HG03103 (cell line): ENCODE results near the gene RPS6KA5.
"Not testable (repeated sequence)": the region's sequence is repeated elsewhere in the genome, so short reads cannot be mapped to it uniquely, and the experiment has no call there.

Experiments
- ATAC-seq: cut with Tn5 transposase; IDR thresholded peaks from one replicate; pipeline ENCODE4 v1.9.1; 2021; ENCODE audit warnings: low read depth; ENCODE audit not compliant: unreplicated experiment

The RPS6KA5 gene

GRCh38 chr14:90844321-90844720, 216.1 kb downstream of the RPS6KA5 start:
- no peak for ATAC-seq

- ATAC-seq, result no peak
Observed at GRCh38 chr14:90842726-90843125, 217.7 kb downstream of the RPS6KA5 start.

DNA sequence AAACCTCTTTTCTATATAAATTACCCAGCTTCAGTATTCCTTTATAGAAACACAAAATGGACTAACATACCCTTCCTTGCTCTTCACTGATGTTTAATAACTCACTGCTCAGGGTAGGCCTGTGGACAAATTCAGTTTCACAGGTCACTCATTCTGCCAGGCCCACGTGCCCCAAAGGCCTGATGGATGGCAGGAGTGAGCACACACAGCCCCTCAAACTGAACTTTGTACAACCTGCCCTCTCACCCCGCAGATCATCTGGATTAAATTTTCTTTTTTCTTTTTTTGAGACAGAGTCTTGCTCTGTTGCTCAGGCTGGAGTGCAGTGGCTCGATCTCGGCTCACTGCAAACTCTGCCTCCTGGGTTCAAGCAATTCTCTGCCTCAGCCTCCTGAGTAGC, 219.8 kb downstream of the RPS6KA5 start:
- not testable (repeated sequence) for ATAC-seq

- ATAC-seq, result no peak
Observed at GRCh38 chr14:90839889-90840266, 220.6 kb downstream of the RPS6KA5 start.

GRCh38 chr14:90839024-90839888, 221.2 kb downstream of the RPS6KA5 start:
- ATAC-seq, result no peak

DNA sequence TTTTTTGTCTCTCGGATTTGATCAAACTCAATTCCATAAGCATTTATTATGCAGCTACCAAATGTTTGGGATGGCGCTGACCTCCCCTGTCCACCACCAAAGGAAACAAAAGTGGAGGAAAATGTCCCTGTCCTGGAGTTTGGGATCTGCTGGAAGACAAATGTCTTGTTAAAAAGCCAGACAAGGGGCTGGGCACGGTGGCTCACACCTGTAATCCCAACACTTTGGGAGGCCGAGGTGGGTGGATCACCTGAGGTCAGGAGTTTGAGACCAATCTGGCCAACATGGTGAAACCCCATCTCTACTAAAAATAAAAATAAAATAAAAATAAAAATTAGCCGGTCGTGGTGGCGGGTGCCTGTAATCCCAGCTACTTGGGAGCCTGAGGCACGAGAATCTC, 221.9 kb downstream of the RPS6KA5 start:
- ATAC-seq, result not testable (repeated sequence)

DNA sequence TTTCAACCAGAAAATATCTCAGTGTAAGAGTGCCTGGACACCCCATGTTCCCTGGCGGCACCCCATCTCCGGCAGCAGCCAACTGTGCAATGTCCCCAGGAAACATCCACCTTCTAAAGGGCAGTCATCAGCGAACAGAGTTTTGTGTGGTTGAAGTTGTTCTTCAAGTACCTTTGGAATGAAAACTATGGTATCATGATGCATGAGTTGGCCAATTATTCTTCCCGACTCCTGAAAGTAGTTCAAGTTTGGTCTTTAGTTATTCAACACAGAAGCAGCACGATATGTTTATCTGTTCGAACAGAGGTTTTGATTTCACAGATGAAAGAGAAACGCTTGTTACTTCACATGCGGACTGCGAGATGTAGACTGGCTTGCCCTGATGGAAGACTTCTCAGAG, 223.1 kb downstream of the RPS6KA5 start:
- no peak for ATAC-seq

- no peak for ATAC-seq
Observed at GRCh38 chr14:90836692-90837063, 223.8 kb downstream of the RPS6KA5 start.

GRCh38 chr14:90831821-90832220, 228.6 kb downstream of the RPS6KA5 start:
- ATAC-seq, result no peak

DNA sequence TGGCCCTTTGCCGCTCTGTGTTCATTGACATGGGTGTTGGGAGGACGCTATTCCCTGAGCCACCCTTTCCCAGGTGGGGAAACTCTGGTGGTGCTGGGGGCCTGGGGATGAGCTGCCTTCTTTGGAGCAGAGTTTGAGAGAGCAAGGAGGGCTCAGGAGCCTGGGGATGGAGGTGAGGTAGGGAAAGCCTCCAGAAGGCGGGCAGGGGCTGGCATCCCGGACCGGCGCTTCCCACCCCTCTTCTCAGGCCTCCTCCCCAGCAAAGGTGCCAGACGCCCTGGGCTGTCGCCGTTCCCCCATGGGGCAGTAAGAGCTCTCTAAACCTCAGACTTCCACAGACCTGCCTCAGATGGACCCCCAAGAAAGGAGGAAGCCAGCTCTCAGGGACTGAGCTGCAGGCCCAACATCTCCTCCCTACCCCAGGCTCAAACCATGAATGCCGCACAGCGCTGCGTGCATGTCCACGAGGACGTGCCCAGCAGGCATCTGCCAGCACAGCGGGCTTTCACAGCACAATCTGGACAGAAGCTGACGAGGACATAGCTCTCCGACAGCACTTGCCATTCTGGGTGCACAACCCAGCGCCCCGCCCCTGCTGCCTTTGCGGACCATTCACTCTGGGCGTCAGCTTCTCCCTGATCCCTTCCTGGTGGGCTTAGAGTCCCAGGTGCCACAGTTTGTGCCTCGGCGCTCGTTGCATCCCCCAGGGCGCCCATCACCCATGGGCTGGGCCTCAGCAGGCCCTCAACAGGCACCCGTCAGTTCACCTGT, 229.3 kb downstream of the RPS6KA5 start:
- no peak for ATAC-seq

GRCh38 chr14:90829677-90830076, 230.8 kb downstream of the RPS6KA5 start:
- ATAC-seq, result no peak

DNA sequence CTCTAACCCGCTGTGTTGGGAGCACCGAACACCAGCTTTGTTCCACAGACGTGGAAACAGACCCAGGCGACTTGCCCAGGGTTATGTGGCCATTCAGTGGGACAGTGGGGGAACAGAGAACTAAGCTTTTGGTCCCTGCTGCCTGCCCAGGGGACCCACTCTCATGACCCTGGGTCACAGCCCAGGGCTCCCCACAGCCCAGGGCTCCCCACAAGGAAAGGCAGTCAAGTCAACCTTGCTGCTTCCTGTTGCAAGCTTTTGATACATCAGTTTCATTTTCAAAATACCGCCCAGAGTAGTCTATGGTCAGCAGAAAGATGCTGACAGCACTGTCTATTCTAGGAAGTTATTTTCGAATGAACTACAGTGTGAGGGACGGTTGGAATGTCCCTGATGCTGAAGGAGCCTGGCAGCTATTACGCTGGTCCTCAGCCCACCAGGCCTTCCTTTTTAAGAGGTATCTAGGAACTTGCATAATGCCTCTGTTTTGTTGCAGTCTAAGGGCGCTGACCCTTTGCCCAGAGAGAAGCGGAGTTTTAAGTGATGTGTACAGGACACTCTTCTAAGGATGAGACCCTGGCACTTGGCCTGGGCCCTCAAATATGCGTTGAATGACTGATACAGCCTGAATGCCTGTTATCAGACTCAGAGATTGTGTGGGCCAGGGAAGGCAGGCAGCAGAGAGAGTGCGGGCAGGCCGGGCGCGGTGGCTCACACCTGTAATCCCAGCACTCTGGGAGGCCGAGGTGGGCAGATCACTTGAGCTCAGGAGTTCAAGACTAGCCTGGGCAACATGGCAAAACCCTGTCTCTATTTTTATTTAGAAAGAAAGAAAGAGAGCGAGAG, 231.6 kb downstream of the RPS6KA5 start:
- no peak for ATAC-seq

DNA sequence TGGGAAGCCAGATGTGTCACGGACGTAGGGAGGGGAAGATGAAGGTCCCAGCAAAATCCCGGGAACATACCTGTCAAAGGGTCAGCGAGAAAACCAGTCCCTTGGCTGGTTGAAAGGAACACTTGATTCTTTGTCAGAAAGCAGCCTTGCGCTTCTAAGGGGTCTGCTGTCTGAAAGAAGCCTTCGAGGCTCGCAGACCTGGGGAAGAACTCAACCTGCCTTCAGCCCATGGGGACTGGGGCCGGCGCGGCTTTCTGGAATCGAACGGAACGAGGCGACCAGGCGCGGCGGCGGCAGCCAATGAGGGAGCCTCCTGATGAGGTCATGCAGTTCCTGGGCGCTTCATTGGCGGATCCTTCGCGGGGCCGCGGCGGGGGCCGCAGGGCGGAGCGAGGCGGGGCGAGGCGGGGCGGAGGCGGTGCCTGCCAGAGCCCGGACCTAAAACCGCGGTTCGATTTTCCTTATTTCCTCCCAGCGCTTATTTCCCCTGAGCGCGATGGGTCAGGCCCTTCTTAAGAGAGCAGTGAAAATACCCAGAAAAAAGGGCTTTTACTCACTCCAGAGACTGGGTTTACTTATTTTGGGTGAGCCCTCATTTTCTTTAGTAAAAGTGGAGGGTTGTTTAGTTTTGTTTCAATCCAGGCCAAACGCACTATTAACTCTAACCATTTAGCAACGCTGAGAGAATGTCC, 232.4 kb downstream of the RPS6KA5 start:
- peak; percentile 96 for ATAC-seq

DNA sequence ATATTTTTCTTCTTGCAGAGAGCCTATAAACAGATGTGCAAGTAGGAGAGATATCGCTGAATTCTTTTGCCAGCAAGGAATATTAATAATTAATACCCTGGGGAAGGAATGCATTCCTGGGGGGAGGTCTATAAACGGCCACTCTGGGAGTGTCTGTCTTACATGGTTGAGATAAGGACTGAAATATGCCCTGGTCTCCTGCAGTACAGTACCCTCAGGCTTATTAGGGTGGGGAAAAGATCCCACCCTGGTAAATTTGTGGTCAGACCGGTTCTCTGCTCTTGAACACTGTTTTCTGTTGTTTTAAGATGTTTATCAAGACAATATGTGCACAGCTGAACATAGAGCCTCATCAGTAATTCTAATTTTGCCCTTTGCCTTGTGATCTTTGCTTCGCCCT, 236.9 kb downstream of the RPS6KA5 start:
- ATAC-seq, result not testable (repeated sequence)

- peak; percentile 60 for ATAC-seq
Observed at GRCh38 chr14:90820958-90821357, 239.5 kb downstream of the RPS6KA5 start.

DNA sequence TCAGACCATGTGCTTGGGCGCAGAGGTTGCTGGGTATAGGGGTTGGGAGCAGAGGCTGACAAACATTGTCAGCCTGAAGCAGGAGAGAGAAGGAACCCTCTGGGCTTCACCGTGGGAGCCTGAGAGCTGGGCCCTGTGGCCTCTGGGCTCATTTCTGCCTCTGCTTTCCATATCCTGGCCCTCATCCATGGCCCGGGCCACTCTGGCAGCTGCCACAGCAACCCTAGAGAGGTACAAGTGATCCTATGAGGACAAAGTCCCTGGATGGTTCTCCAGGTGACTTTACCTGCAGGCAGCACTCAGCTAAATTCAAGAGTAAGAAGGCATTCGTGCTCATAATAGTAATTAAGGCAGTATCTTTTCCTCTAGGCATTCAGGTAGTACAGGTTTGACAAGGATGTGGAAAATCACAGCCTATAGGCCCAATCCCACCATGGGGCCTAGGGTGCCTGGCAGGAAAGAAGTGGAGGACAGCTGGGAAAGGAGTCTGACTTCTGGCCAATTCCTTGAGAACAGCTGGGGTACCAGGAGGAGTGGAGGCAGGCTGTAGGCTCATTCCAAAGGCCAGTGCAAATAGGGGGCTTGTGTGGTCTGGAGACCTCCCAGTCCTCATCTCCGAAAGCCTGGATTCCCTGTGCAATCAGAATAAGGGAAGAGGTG, 240.6 kb downstream of the RPS6KA5 start:
- ATAC-seq, result no peak

- no peak for ATAC-seq
Observed at GRCh38 chr14:90818715-90819114, 241.7 kb downstream of the RPS6KA5 start.

GRCh38 chr14:90816681-90817436, 243.6 kb downstream of the RPS6KA5 start:
- no peak for ATAC-seq
